T-helper 9 cell (primary cell): ENCODE data around the gene PIGX.

ENCODE experiments used
- DNase-seq: peaks from one replicate; pipeline ENCODE4 v3.0.0-alpha.2; 2020

Gene PIGX

DNA sequence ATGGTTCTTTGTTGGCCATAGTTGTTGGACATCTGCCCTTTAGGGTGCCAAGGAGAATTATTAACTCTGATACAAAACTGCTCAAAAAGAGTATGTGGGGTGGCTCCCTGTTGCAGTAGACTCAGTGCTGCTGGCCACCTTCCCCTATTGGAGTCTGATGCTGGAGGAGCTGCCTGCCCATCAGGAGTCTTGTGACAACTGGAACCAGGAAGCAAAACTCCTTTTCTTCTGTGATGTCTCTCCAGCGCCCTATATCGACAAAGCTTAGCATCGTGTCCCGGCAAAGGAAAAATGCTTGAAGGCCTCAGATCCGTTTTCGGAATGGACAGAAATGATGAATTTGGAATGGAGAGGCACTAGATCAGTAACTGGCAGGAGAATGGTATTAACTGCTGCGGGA is 51.0 kb downstream of the PIGX start:
- DNase-seq = no peak

DNA sequence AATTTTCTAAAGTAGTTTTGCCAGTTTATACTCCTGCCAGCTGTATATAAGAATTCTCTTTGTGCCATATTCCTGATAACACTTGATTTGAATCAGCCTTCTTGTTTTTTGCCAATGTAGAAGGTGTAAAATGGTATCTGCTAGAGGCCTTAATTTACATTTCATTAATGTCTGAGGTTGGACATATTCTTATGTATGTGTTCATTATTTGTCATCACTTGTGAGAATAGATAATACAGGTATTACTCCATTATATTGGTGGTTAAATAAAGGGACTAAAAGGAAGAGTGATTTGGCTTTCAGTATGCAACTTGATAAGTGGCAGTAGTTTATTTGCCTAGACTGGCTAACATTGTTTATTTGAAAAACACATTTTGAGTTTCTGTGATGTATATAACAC is 53.3 kb downstream of the PIGX start:
- no peak for DNase-seq

DNA sequence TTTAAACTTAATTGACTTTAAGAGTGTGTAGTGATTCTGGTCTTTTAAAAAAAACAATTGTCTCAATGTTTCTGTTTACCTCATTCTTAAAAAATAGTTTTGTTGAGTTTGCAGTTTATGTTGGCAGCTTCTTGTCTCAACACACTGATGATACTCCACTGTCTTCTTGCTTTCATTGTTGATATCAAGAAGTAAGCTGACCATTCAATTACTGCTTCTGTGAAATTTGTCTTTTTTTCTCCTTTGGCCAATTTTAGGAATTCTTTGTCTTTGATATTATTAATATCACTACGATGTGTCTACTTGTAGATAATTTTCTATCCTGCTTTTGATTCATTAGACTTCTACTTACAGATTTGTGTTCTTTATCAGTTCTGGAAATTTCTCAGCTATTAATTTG is 58.9 kb downstream of the PIGX start:
- no peak for DNase-seq

DNA sequence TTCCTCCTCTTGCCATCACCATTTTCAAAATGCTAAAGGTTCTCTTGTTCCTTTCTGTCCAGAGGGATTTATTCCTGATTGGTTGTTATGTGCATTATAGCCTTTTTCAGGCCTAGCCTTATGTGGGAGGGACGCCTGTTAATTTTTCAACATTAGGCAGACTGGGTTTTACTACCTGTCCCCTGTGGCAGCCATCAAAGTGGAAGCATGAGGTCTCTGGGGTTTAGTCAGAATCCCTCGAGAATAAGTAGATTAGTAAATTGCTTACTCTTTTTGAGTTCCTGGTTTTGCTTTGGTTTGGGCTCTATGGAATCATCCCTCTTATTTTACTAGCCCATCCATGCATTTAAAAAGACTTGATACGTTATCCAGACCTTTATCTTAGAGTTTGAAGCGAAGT is 59.9 kb downstream of the PIGX start:
- DNase-seq = no peak

DNA sequence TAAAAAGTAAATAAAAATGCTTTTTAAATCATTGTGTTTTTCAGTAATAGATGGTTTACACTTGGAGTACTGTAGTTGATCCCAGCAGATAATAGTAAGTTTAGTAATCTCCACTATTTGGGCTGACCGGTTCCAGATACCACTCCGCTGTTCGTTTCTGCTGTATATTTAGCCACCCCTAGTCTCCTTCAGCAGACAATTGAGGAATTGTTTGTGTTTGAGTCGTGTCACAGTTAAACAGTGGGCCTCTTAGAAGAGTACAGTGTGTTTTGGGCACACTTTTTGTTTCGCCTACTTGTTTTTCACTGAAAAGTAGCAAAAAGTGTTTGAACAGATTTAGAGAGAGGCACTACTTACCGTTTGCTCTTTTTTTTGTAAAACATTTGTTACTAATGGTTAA is 60.7 kb downstream of the PIGX start:
- no peak for DNase-seq

DNA sequence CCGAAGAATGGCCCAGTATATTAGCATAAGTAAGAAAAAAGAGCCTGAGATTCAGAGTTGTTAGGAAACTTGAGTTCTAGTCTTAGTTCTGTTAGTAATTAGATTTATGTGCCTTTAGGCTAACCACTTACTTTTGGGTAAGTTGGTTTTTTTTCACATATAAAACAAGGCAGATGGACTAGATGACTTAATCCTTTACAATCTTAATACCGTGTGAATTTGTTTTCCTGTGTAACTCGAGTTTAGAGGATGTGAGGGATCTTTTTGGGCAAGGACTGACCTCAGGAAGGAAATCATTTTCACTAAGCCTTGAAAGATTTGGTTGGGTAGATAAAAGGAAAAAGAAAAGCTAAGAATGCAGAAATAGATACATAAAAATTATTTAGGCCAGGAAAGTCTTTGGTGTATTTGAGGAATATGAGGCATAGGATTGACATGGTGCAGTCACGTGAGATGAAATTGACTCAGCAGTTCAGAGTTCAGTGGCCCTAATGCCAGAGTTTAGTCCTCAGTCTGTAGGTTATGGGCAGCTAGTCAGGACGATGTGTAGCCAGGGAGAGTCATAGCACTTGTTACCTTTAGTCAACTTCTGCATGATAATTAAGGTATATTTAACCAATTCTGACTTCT is 62.1 kb downstream of the PIGX start:
- DNase-seq = no peak

DNA sequence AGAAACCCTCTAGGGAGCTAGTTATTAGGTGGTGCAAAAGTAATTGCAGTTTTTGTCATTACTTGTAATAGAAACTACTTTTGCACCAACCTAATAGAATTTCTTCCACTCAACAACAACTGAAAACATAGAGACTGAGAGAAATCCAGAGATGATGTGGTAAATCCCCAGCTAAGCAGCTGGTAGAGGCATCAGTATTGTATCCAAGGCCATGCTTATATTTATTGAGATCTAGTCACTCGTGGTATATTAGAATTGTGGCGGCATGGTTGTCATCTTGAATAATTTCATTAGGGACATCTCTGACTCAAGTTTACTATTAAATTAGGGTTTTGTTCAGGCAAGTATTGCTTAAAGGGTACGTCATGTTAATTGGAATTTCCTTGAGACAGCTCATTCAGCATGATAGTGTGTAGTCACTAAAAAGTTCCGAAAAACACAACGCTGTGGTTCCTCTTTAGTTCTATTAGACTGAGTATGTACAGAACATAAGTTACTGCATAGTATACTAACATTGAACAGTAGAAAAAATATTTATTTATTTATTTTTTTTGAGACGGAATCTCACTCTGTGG is 62.8 kb downstream of the PIGX start:
- no peak for DNase-seq

DNA sequence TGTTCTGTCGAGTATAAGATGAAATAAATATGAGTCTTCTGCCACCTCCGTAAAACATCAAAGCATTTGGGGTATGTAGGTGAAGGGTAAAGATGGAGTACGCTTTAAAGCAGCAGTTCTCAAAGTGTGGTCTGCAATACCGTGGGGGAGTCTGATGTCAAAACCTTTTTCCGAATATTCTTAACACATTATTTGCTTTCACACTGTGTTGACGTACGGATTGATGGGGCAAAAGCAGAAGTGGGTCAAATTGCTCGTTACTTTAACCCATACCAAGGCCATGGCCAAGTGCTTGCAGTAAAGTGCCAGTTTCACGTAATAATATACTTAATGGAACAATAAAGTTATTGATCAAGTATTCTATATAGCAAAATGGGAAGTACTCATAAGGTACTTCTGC is 63.8 kb downstream of the PIGX start:
- no peak for DNase-seq

DNA sequence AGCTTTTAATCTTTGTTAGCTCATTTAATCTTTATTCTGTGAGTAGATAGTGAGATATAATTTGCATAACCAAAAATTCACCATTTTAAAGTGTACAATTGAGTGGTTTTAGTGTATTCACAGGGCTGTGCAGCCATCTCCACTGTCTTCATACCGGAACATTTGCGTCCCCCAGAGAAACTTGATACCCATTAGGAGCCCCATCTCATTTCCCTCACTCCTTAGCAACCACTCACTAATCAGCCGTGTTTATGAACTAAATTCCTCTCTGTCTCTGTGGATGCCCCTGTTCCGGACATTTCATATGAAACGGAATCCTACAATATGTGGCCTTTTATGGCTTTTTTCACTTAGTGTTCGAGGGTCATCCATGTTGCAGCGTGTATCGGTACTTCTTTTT is 65.7 kb downstream of the PIGX start:
- no peak for DNase-seq

DNA sequence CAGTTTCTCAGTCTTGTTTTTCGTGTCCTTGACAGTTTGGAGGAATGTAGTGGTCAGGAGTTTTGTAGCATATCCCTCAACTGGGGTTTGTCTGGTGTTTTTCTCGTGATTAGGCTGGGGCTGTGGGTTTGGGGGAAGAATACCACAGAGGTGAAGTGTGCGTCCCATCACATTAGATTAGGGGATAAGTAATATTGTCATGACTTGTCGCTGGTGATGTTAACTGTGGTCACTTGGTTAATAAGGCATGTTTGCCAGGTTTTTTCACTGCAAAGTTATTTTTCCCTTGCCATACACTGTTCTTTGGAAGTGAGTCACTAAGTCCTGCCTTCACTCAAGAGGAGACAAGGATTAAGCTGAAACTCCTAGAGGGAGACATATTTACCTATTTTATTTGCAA is 66.6 kb downstream of the PIGX start:
- DNase-seq = no peak

DNA sequence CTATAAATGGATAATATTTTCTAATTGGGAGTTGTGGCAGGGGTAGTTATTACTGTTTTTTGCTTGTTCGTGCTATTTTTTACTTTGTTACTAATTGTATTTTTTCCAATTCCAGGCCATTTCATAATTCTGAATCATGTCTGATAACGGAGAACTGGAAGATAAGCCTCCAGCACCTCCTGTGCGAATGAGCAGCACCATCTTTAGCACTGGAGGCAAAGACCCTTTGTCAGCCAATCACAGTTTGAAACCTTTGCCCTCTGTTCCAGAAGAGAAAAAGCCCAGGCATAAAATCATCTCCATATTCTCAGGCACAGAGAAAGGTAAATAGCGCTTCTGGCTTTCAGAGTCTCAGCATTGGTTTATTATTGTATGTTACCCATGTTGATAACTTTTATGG is 70.3 kb downstream of the PIGX start:
- no peak for DNase-seq
